ENCODE data around the gene PDXK.

DNA sequence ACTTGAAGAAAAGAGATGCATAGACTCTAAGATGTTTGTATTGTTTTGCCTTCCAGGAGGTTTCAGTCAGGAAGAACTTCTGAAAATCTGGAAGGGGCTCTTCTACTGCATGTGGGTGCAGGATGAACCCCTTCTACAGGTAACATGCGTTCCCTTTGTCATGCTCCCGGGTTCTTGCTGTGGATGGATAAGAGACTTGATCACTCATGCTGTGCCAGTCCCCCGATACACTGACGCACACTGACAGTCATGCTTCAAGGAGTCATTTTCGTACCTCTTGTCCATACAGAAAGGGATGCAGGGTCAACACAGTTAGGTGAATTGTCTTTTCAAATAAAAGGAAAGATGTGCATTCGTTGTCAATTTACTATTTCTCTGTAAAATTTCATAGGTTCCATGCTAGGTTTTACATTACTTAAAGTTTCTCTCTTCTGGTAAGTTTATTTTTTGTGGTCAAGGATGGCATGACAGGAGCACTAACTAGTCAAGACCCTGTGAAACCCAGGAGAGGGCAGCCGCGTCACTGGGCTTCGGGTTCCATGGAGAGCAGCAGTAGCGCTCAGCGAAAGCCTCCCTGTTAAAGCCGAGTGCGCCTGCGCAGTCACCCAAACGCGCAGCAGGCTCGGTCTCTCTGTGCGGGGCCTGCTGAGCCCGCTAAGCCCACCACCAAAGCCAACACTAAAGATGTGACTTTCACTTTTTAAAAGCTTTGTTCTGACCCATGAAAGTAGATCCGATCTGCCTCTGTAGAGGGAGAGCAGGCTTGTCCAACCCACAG lies 48.9 kb upstream of the PDXK start:
- TF ChIP-seq POLR2A (IDR thresholded peaks at IDR 0.05; ENCODE audit: low read length) (no peak), GATA1 (IDR thresholded peaks at IDR 0.05; ENCODE audit: low read depth, low read length) (no peak)

Measured in erythroblast (primary cell).